ENCODE results near the gene MNAT1. TPM values are rescaled to one million over a fixed set of nuclear protein-coding genes. Genes with fewer than 3 reads are reported as not detected.

The MNAT1 gene
- polyA plus RNA-seq, 1 of the 3 experiments (the other 2 are of a cell fraction), result 38.9 TPM

DNA sequence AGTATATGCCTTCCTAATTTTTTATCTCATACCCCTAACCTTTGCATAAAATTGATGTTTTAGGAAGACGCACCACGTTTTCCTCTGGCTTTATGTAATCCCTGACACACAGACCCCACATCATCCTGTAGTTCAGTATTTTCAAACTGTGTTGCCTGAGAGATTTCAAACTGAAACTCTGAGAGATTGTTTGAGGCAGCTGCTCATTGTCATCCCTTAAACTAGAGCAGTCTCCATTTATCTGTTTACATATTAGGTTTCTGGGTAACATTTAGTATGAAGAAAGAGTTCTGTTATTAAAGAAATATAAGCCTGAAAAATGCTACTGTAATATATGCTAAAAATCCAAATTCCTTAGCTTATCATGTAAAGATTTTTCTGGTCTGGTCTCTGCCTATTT lies 24.3 kb downstream of the MNAT1 start:
- Histone ChIP-seq H3K9me3 (no peaks in the 10 kb centered on the region), H3K27ac (ENCODE audit: low read depth in 2 of 2, low read length in 1 of 2) (no peak overlapping the region), H3K79me2 (ENCODE audit: insufficient read depth) (peaks cover 89% of the 10 kb centered on the region), H3K4me1 (ENCODE audit: control insufficient read depth in 1 of 2, insufficient read depth in 2 of 2, low read depth in 1 of 2, low read length in 1 of 2) (peaks cover 0 to 31% of the 10 kb centered on the region in 2 experiments; a peak in 3 of 4 replicates), H3K9ac (no peak overlapping the region), H3K36me3 (replicated peaks in 1 of 2; ENCODE audit: control insufficient read depth in 1 of 2, insufficient read depth in 2 of 2, low read length in 1 of 2) (no peaks in the 10 kb centered on the region), H4K20me1 (ENCODE audit: insufficient read depth) (peaks cover 8% of the 10 kb centered on the region; the same call in 1 of the 2 replicates), H3K9me2 (no peaks in the 10 kb centered on the region), H3K4me2 (no peak overlapping the region), H3K27me3 (ENCODE audit: insufficient read depth) (no peaks in the 10 kb centered on the region), H2AFZ (ENCODE audit: low read depth) (no peak overlapping the region), H3F3A (replicated peaks; ENCODE audit: insufficient read depth) (peaks cover 17% of the 10 kb centered on the region), H3K4me3 (ENCODE audit: low read depth in 2 of 2, low read length in 1 of 2) (no peak overlapping the region)
- no peak for DNase-seq
- CTCF ChIA-PET, result interaction anchor here (0.7 kb wide), 1 partner anchor 542 kb away, joined by 3 read pairs; no protein-coding TSS in a partner anchor
- POLR2A ChIA-PET, result no interaction called here
- WGBS (ENCODE audit: low lambda C conversion rate), result 96% methylated on average over 2 of the region's 2 CpGs
- no peak for TF ChIP-seq SIN3A (IDR thresholded peaks at IDR 0.05; ENCODE audit: borderline replicate concordance, low read depth, low read length)
- TF ChIP-seq EP300 (IDR thresholded peaks at IDR 0.05; ENCODE audit: borderline replicate concordance in 1 of 2, low read depth in 1 of 2, low read length in 1 of 2), result no peak
- TF ChIP-seq, protein P1, sequence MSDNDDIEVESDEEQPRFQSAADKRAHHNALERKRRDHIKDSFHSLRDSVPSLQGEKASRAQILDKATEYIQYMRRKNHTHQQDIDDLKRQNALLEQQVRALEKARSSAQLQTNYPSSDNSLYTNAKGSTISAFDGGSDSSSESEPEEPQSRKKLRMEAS (IDR thresholded peaks at IDR 0.05; ENCODE audit: low read depth), result no peak
- TF ChIP-seq TAF1 (IDR thresholded peaks at IDR 0.05; ENCODE audit: borderline replicate concordance, low read depth, low read length), result no peak
- TF ChIP-seq EZH2phosphoT487 (IDR thresholded peaks at IDR 0.05; ENCODE audit: borderline replicate concordance, low read depth), result no peak
- TF ChIP-seq, protein P2, sequence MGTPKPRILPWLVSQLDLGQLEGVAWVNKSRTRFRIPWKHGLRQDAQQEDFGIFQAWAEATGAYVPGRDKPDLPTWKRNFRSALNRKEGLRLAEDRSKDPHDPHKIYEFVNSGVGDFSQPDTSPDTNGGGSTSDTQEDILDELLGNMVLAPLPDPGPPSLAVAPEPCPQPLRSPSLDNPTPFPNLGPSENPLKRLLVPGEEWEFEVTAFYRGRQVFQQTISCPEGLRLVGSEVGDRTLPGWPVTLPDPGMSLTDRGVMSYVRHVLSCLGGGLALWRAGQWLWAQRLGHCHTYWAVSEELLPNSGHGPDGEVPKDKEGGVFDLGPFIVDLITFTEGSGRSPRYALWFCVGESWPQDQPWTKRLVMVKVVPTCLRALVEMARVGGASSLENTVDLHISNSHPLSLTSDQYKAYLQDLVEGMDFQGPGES (IDR thresholded peaks at IDR 0.05; ENCODE audit: low read depth, low read length), result no peak
- no peak for TF ChIP-seq POLR2AphosphoS5 (IDR thresholded peaks at IDR 0.05; ENCODE audit: low read depth, low read length)
- TF ChIP-seq RFX5 (IDR thresholded peaks at IDR 0.05; ENCODE audit: low read length), result no peak
- TF ChIP-seq MXI1 (IDR thresholded peaks at IDR 0.05; ENCODE audit: low read depth, low read length), result no peak
- TF ChIP-seq RAD21 (IDR thresholded peaks at IDR 0.05; ENCODE audit: low read length), result no peak
- TF ChIP-seq FOXJ3 (CRISPR knock-in tag; IDR thresholded peaks at IDR 0.05), result no peak

DNA sequence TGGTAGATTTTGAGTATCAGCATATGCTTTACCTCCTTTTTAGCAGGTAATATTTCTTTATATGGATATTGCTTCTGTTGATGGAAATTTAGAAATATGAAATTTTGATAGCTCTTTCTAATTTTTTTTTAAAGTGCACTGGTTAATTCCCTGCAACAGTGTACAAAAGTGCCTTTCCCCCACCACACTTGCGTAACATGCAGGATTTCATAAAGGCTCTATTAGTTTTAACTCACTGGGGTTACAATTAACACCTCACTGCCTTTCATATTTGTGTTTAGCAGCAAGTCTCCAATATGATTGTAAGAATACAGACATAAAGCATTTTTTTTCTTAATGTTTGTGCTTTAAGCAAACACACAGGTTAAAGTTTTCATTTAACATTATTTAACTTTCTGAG lies 25.6 kb downstream of the MNAT1 start:
- Histone ChIP-seq H3K79me2 (ENCODE audit: insufficient read depth) (peaks cover 91% of the 10 kb centered on the region), H3K4me3 (ENCODE audit: low read depth in 2 of 2, low read length in 1 of 2) (no peak overlapping the region), H3K36me3 (replicated peaks in 1 of 2; ENCODE audit: control insufficient read depth in 1 of 2, insufficient read depth in 2 of 2, low read length in 1 of 2) (no peaks in the 10 kb centered on the region), H3K9me2 (no peaks in the 10 kb centered on the region), H4K20me1 (ENCODE audit: insufficient read depth) (peaks cover 8% of the 10 kb centered on the region; the same call in 1 of the 2 replicates), H2AFZ (ENCODE audit: low read depth) (no peak overlapping the region), H3F3A (replicated peaks; ENCODE audit: insufficient read depth) (peaks cover 17% of the 10 kb centered on the region), H3K4me1 (ENCODE audit: control insufficient read depth in 1 of 2, insufficient read depth in 2 of 2, low read depth in 1 of 2, low read length in 1 of 2) (peaks cover 0 to 31% of the 10 kb centered on the region in 2 experiments; a peak in 3 of 4 replicates), H3K27me3 (ENCODE audit: insufficient read depth) (no peaks in the 10 kb centered on the region), H3K4me2 (no peak overlapping the region), H3K27ac (ENCODE audit: low read depth in 2 of 2, low read length in 1 of 2) (no peak overlapping the region), H3K9ac (no peak overlapping the region), H3K9me3 (no peaks in the 10 kb centered on the region)
- no peak for DNase-seq
- no peak for TF ChIP-seq FOXJ3 (CRISPR knock-in tag; IDR thresholded peaks at IDR 0.05)
- TF ChIP-seq NRF1 (IDR thresholded peaks at IDR 0.05; ENCODE audit: low read depth, low read length), result no peak
- TF ChIP-seq, protein P3, sequence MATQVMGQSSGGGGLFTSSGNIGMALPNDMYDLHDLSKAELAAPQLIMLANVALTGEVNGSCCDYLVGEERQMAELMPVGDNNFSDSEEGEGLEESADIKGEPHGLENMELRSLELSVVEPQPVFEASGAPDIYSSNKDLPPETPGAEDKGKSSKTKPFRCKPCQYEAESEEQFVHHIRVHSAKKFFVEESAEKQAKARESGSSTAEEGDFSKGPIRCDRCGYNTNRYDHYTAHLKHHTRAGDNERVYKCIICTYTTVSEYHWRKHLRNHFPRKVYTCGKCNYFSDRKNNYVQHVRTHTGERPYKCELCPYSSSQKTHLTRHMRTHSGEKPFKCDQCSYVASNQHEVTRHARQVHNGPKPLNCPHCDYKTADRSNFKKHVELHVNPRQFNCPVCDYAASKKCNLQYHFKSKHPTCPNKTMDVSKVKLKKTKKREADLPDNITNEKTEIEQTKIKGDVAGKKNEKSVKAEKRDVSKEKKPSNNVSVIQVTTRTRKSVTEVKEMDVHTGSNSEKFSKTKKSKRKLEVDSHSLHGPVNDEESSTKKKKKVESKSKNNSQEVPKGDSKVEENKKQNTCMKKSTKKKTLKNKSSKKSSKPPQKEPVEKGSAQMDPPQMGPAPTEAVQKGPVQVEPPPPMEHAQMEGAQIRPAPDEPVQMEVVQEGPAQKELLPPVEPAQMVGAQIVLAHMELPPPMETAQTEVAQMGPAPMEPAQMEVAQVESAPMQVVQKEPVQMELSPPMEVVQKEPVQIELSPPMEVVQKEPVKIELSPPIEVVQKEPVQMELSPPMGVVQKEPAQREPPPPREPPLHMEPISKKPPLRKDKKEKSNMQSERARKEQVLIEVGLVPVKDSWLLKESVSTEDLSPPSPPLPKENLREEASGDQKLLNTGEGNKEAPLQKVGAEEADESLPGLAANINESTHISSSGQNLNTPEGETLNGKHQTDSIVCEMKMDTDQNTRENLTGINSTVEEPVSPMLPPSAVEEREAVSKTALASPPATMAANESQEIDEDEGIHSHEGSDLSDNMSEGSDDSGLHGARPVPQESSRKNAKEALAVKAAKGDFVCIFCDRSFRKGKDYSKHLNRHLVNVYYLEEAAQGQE (IDR thresholded peaks at IDR 0.05; ENCODE audit: low read depth, low read length), result no peak
- TF ChIP-seq, protein P1 (IDR thresholded peaks at IDR 0.05; ENCODE audit: low read depth), result no peak
- TF ChIP-seq MXI1 (IDR thresholded peaks at IDR 0.05; ENCODE audit: low read depth, low read length), result no peak
- TF ChIP-seq CHD2 (IDR thresholded peaks at IDR 0.05; ENCODE audit: low read length, partially characterized antibody), result no peak
- TF ChIP-seq TEAD4 (IDR thresholded peaks at IDR 0.05; ENCODE audit: borderline replicate concordance, insufficient read depth), result no peak
- TF ChIP-seq YY1 (IDR thresholded peaks at IDR 0.05; ENCODE audit: low read depth), result no peak
- TF ChIP-seq FOXM1 (IDR thresholded peaks at IDR 0.05; ENCODE audit: low read depth), result no peak
- no peak for TF ChIP-seq GATA2 (CRISPR knock-in tag; IDR thresholded peaks at IDR 0.05)
- no peak for TF ChIP-seq GABPA (IDR thresholded peaks at IDR 0.05; ENCODE audit: low read depth)
- TF ChIP-seq RCOR1 (IDR thresholded peaks at IDR 0.05; ENCODE audit: low read length), result no peak
- ChIA-PET CTCF (no interaction called here), POLR2A (no interaction called here)
- 100% methylated on average over 1 of the region's 1 CpG for WGBS (ENCODE audit: low lambda C conversion rate)
